Natural killer cell (primary cell): ENCODE measurements around the gene GREB1. TPM values are rescaled to one million over a fixed set of nuclear protein-coding genes. Genes with fewer than 3 reads are reported as not detected.

Experiments used
- ATAC-seq, 3 donors: fragments of 150-1000 bp in 2 of 3; fragments of 200-7000 bp in 1 of 3; cut with Tn5 transposase; 1 replicate in 1 of 3; 2 replicates in 2 of 3; pipeline ENCODE4 v1.10.0; 2021; ENCODE audit warnings: mild to moderate bottlenecking in 2 of 3, moderate library complexity in 2 of 3
- DNase-seq, 2 donors: peaks; one replicate each; pipeline versions ENCODE4 v3.0.0 to v3.0.0-alpha.2; 2013 to 2021; ENCODE audit warnings: mixed read lengths in 1 of 2
- H3K27ac ChIP-seq: one replicate; pipeline ENCODE4 v1.5.1; 2013; ENCODE audit warnings: mild to moderate bottlenecking, low read length
- H3K27me3 ChIP-seq: one replicate; pipeline ENCODE4 v1.6.1; 2013; ENCODE audit warnings: low read length; ENCODE audit not compliant: control insufficient read depth, insufficient read depth
- H3K36me3 ChIP-seq: one replicate; pipeline ENCODE4 v1.6.1; 2013; ENCODE audit warnings: low read length; ENCODE audit not compliant: control insufficient read depth, insufficient read depth
- H3K4me1 ChIP-seq: one replicate; pipeline ENCODE4 v1.6.1; 2013; ENCODE audit warnings: low read length; ENCODE audit not compliant: control insufficient read depth, insufficient read depth
- H3K4me3 ChIP-seq: one replicate; pipeline ENCODE4 v1.5.1; 2013; ENCODE audit warnings: low read length
- H3K9me3 ChIP-seq: one replicate; pipeline ENCODE4 v1.6.1; 2013; ENCODE audit warnings: low read length; ENCODE audit not compliant: control insufficient read depth, insufficient read depth
- H3K27ac Mint-ChIP-seq, 2 donors: one replicate each; pipeline ENCODE4 v1.8.0; 2022; ENCODE audit warnings: mild to moderate bottlenecking in 2 of 2, mixed read lengths in 2 of 2, moderate library complexity in 1 of 2
- H3K27me3 Mint-ChIP-seq, 2 donors: one replicate each; pipeline ENCODE4 v1.8.0; 2022; ENCODE audit warnings: low read depth in 2 of 2, mixed read lengths in 2 of 2
- H3K36me3 Mint-ChIP-seq: one replicate; pipeline ENCODE4 v1.8.0; 2022; ENCODE audit warnings: mixed read lengths
- H3K4me1 Mint-ChIP-seq, 2 donors: one replicate each; pipeline ENCODE4 v1.8.0; 2022; ENCODE audit warnings: mixed read lengths in 2 of 2
- H3K4me3 Mint-ChIP-seq: one replicate; pipeline ENCODE4 v1.8.0; 2022; ENCODE audit warnings: mild to moderate bottlenecking, moderate library complexity, mixed read lengths
- H3K9me3 Mint-ChIP-seq, 2 donors: one replicate each; pipeline ENCODE4 v1.8.0; 2022; ENCODE audit warnings: mixed read lengths in 2 of 2
- WGBS: methylation state at CpG from one replicate; pipeline ENCODE4 v1.1.7; 2013; ENCODE audit warnings: missing lambda C conversion rate; ENCODE audit not compliant: insufficient coverage; 5-methylcytosine and 5-hydroxymethylcytosine counted together
- intact Hi-C: fragments of 100-400 bp; cut with micrococcal nuclease; formaldehyde crosslinking; loops from one replicate; pipeline ENCODE4 v1.14.2; 2022
- total RNA-seq, 4 donors: library from RNA; stranded (reverse); fragments of 120-200 nt in 1 of 4; gene quantifications; one replicate each; pipeline versions ENCODE4 v1.2.3 to v1.2.4, GENCODE V29; 2013 to 2022
- TF ChIP-seq, protein P1 (sequence below): fragments of 200-600 bp; IDR thresholded peaks from one replicate; pipeline ENCODE4 v1.8.0; 2022; ENCODE audit warnings: antibody characterized with exemption

Gene GREB1
- total RNA-seq, 3 donors from 2014 or later (not counting 1 experiment from before 2014, with no cell fraction given) = 0.85 to 2.5 (median 2.4) TPM

DNA sequence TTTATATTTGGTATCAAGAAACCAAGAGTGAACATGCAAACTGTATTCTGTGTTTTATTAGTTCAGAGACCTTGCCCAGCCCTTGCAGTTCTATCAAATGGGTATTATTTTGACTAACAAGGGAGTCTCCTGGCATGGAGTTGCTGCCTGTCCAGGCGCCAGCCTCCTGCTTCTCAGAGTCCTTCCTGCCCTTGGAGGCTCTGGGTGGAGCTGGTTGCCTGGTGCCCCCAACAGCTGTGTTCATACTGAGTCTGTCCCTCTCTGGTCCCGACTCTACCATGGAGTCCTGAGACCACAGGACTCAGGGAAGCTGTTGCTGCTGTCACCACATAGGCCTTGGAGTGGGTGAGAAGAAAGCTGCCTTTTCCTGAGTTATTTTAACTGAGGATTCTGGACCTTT is 26.3 kb upstream of the GREB1 start:
- Histone ChIP-seq H3K36me3 (no peaks in the 10 kb centered on the region), H3K27me3 (no peaks in the 10 kb centered on the region), H3K9me3 (no peaks in the 10 kb centered on the region), H3K4me3 (no peak overlapping the region), H3K4me1 (no peaks in the 10 kb centered on the region), H3K27ac (no peak overlapping the region)
- H3K9me3 Mint-ChIP-seq = no peaks in the 10 kb centered on the region
- no peaks in the 10 kb centered on the region for H3K4me1 Mint-ChIP-seq
- peaks cover 0 to 4% of the 10 kb centered on the region in 2 donors for H3K27me3 Mint-ChIP-seq
- ATAC-seq (no peak), DNase-seq (no peak)
- no peak overlapping the region for H3K27ac Mint-ChIP-seq
- TF ChIP-seq, protein P1, sequence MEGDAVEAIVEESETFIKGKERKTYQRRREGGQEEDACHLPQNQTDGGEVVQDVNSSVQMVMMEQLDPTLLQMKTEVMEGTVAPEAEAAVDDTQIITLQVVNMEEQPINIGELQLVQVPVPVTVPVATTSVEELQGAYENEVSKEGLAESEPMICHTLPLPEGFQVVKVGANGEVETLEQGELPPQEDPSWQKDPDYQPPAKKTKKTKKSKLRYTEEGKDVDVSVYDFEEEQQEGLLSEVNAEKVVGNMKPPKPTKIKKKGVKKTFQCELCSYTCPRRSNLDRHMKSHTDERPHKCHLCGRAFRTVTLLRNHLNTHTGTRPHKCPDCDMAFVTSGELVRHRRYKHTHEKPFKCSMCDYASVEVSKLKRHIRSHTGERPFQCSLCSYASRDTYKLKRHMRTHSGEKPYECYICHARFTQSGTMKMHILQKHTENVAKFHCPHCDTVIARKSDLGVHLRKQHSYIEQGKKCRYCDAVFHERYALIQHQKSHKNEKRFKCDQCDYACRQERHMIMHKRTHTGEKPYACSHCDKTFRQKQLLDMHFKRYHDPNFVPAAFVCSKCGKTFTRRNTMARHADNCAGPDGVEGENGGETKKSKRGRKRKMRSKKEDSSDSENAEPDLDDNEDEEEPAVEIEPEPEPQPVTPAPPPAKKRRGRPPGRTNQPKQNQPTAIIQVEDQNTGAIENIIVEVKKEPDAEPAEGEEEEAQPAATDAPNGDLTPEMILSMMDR = no peak
- no peaks in the 10 kb centered on the region for H3K36me3 Mint-ChIP-seq
- intact Hi-C loops = no loop called here
- no peak overlapping the region for H3K4me3 Mint-ChIP-seq
- WGBS = 83% methylated on average over 2 of the region's 2 CpGs

DNA sequence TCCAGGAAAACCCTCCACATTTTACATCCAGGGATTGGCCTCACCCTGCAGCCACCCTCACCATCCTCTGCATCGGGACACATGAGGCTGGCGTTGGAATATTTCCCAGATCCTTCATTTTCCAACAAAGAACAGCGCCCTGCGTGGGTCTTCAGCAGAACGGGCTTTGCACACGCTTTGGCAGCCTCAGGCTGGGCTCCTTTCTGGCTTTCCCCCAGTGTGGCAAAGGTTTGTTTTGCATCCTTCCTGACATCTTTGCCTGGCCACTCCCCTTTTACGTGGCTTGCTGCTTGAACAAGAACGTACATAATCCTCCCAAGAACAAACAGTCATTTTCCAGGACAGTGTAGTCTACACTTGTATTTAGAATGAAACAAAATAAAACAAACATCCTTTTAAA is 25.6 kb upstream of the GREB1 start:
- DNase-seq (no peak), ATAC-seq (no peak)
- Histone ChIP-seq H3K27ac (no peak overlapping the region), H3K4me1 (no peaks in the 10 kb centered on the region), H3K36me3 (no peaks in the 10 kb centered on the region), H3K9me3 (no peaks in the 10 kb centered on the region), H3K4me3 (no peak overlapping the region), H3K27me3 (no peaks in the 10 kb centered on the region)
- TF ChIP-seq, protein P1 = no peak
- Mint-ChIP-seq H3K27ac (no peak overlapping the region), H3K4me1 (no peaks in the 10 kb centered on the region), H3K36me3 (no peaks in the 10 kb centered on the region), H3K4me3 (no peak overlapping the region), H3K27me3 (peaks cover 0 to 6% of the 10 kb centered on the region in 2 donors), H3K9me3 (no peaks in the 10 kb centered on the region)
- 87% methylated on average over 8 of the region's 8 CpGs for WGBS
- intact Hi-C loops = no loop called here

DNA sequence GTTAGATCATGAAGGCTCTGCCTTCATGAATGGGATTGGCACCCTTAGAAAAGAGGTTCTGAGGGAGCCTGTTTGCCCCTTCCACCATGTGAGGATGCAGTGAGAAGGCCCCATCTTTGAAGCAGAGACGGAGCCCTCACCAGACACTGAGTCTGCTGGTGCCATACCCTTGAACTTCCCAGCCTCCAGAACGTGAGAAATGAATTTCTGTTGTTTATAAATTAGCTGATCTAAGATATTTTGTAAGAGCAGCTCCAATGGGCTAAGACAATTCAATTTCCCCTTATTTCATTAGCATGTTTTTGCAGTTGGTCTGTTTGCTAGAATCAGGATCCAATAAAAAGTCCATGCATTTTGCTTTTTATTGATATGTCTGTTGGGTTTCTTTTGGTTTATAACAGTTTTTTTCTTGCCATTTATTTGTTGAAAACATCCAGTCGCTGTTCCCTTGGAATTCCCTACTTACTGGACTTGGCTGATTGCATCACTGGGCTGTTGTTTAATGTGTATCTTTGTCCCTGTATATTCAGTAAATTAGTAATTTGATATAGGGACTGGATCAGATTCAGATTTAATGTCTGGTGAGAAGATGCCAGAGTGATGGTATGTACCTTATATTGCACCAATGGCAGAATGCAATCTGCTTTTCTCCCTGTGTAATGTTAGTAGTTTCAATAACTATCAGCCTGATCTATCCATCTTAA is 24.0 kb upstream of the GREB1 start:
- DNase-seq = no peak
- TF ChIP-seq, protein P1 = no peak
- Histone ChIP-seq H3K4me1 (no peaks in the 10 kb centered on the region), H3K27ac (no peak overlapping the region), H3K36me3 (no peaks in the 10 kb centered on the region), H3K27me3 (no peaks in the 10 kb centered on the region), H3K9me3 (no peaks in the 10 kb centered on the region), H3K4me3 (no peak overlapping the region)
- peaks cover 6% of the 10 kb centered on the region in 2 donors for H3K27me3 Mint-ChIP-seq
- H3K36me3 Mint-ChIP-seq = no peaks in the 10 kb centered on the region
- 94% methylated on average over 2 of the region's 3 CpGs for WGBS
- no peaks in the 10 kb centered on the region for H3K4me1 Mint-ChIP-seq
- no peak for ATAC-seq
- no peaks in the 10 kb centered on the region for H3K9me3 Mint-ChIP-seq
- intact Hi-C loops = no loop called here
- H3K4me3 Mint-ChIP-seq = no peak overlapping the region
- H3K27ac Mint-ChIP-seq = no peak overlapping the region

DNA sequence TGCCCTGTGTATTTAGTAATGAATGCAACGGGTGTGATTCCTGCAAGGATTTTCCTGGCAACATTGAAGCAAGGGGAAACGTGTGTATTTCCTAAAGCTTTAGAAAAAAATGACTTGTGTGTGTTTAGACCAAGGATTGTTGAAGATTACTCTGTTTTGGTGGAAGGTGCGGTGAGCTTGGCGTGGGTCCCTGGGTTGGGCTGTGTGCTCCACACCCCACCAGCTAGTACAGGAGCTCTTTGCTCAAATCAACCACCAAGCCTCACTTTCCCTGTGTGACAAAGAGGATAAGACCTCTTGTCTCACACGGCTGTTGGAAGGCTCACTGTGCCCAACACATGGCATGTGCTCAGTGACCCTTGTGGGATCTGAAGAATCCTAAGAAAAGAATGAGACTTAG is 21.4 kb upstream of the GREB1 start:
- H3K4me3 ChIP-seq = no peak overlapping the region
- H3K4me3 Mint-ChIP-seq = no peak overlapping the region
- ATAC-seq (no peak), DNase-seq (no peak)
- H3K27me3 ChIP-seq = no peaks in the 10 kb centered on the region
- no peaks in the 10 kb centered on the region for H3K4me1 Mint-ChIP-seq
- H3K27me3 Mint-ChIP-seq = peaks cover 6 to 9% of the 10 kb centered on the region in 2 donors
- no peaks in the 10 kb centered on the region for H3K9me3 ChIP-seq
- H3K27ac ChIP-seq = no peak overlapping the region
- H3K27ac Mint-ChIP-seq = no peak overlapping the region
- no peaks in the 10 kb centered on the region for H3K36me3 Mint-ChIP-seq
- H3K36me3 ChIP-seq = no peaks in the 10 kb centered on the region
- no peaks in the 10 kb centered on the region for H3K4me1 ChIP-seq
- 91% methylated on average over 5 of the region's 5 CpGs for WGBS
- TF ChIP-seq, protein P1 = no peak
- intact Hi-C loops = no loop called here
- H3K9me3 Mint-ChIP-seq = no peaks in the 10 kb centered on the region
